CD4-positive, alpha-beta T cell treated with Interleukin-15 for 4 hours (primary cell): ENCODE measurements around the gene JAKMIP1.
A peak's percentile ranks its signal among the peaks of the same experiment; 100 is the strongest.

Experiments
- DNase-seq: peaks from one replicate; pipeline ENCODE4 v3.0.0-alpha.2; 2020; ENCODE audit warnings: low spot score

The JAKMIP1 gene

GRCh38 chr4:6042293-6043063 lies 157.9 kb downstream of the JAKMIP1 start:
- DNase-seq, result no peak

- DNase-seq, result no peak
These were observed 158.5 kb downstream of the JAKMIP1 start for GRCh38 chr4:6041800-6042199.

- no peak for DNase-seq
These were observed 161.6 kb downstream of the JAKMIP1 start for GRCh38 chr4:6038711-6039110.

- DNase-seq, result no peak
These were observed 164.6 kb downstream of the JAKMIP1 start for GRCh38 chr4:6035786-6036185.

GRCh38 chr4:6033381-6033780 lies 167.0 kb downstream of the JAKMIP1 start:
- DNase-seq, result no peak

- no peak for DNase-seq
These were observed 167.8 kb downstream of the JAKMIP1 start for GRCh38 chr4:6032249-6033244.

GRCh38 chr4:6031846-6032245 lies 168.5 kb downstream of the JAKMIP1 start:
- DNase-seq, result no peak

GRCh38 chr4:6030679-6031078 lies 169.7 kb downstream of the JAKMIP1 start:
- DNase-seq, result no peak

- no peak for DNase-seq
These were observed 171.1 kb downstream of the JAKMIP1 start for GRCh38 chr4:6029254-6029653.

- DNase-seq, result no peak
These were observed 172.2 kb downstream of the JAKMIP1 start for GRCh38 chr4:6028168-6028567.

GRCh38 chr4:6027392-6027791 lies 173.0 kb downstream of the JAKMIP1 start:
- DNase-seq, result no peak

- DNase-seq, result no peak
These were observed 175.9 kb downstream of the JAKMIP1 start for GRCh38 chr4:6024313-6024960.

GRCh38 chr4:6023731-6024130 lies 176.6 kb downstream of the JAKMIP1 start:
- no peak for DNase-seq

- DNase-seq, result no peak
These were observed 177.6 kb downstream of the JAKMIP1 start for GRCh38 chr4:6022607-6023288.

- DNase-seq, result no peak
These were observed 178.3 kb downstream of the JAKMIP1 start for GRCh38 chr4:6021831-6022606.

GRCh38 chr4:6020613-6021012 lies 179.7 kb downstream of the JAKMIP1 start:
- no peak for DNase-seq

- DNase-seq, result peak; percentile 34
These were observed 180.8 kb downstream of the JAKMIP1 start for GRCh38 chr4:6019316-6020263.

GRCh38 chr4:6018331-6018730 lies 182.0 kb downstream of the JAKMIP1 start, which contains the start of gene C4orf50:
C4orf50 (minus strand) TSS chr4:6018431.
- DNase-seq, result no peak

GRCh38 chr4:6017800-6018199 lies 182.5 kb downstream of the JAKMIP1 start:
- DNase-seq, result no peak

- no peak for DNase-seq
These were observed 183.3 kb downstream of the JAKMIP1 start for GRCh38 chr4:6017030-6017429.
